ENCODE results near the gene APOL4. TPM values are rescaled to one million over a fixed set of nuclear protein-coding genes. Genes with fewer than 3 reads are reported as not detected.

Gene APOL4
- total RNA-seq, 1 donor from 2014 or later, result 0.82 TPM

GRCh38 chr22:36177160-36177559 lies 24.4 kb downstream of the APOL4 start:
- Mint-ChIP-seq H3K4me3 (no peak overlapping the region), H3K9me3 (no peaks in the 10 kb centered on the region), H3K4me1 (peaks cover 2% of the 10 kb centered on the region), H3K36me3 (no peaks in the 10 kb centered on the region), H3K27ac (no peak overlapping the region), H3K27me3 (ENCODE audit: insufficient read depth, low read depth) (peaks cover 6% of the 10 kb centered on the region)
- no peaks in the 10 kb centered on the region for H3K79me2 ChIP-seq (ENCODE audit: low read depth)
- H3K4me2 ChIP-seq, result no peak overlapping the region
- H3K4me3 ChIP-seq, result no peak overlapping the region
- no peaks in the 10 kb centered on the region for H4K20me1 ChIP-seq (ENCODE audit: low read depth)
- H3K27ac ChIP-seq, result no peak overlapping the region
- TF ChIP-seq EZH2 (IDR thresholded peaks at IDR 0.05) (no peak), EZH2phosphoT487 (IDR thresholded peaks at IDR 0.05) (no peak), CTCF (IDR thresholded peaks at IDR 0.05) (no peak)
- no peak overlapping the region for H2AFZ ChIP-seq (replicated peaks)
- H3F3A ChIP-seq (ENCODE audit: low read depth), result no peaks in the 10 kb centered on the region
- no peaks in the 10 kb centered on the region for H3K9me3 ChIP-seq (ENCODE audit: low read depth)
- no peaks in the 10 kb centered on the region for H3K36me3 ChIP-seq
- H3K9ac ChIP-seq, result no peak overlapping the region
- no peaks in the 10 kb centered on the region for H3K4me1 ChIP-seq
- DNase-seq (ENCODE audit: low spot score), result no peak
- no peaks in the 10 kb centered on the region for H3K27me3 ChIP-seq

GRCh38 chr22:36175892-36176291 lies 25.7 kb downstream of the APOL4 start:
- peaks cover 2% of the 10 kb centered on the region for H3K4me1 Mint-ChIP-seq
- H3K4me1 ChIP-seq, result no peaks in the 10 kb centered on the region
- H3F3A ChIP-seq (ENCODE audit: low read depth), result no peaks in the 10 kb centered on the region
- H3K9me3 Mint-ChIP-seq, result no peaks in the 10 kb centered on the region
- no peaks in the 10 kb centered on the region for H3K36me3 ChIP-seq
- H3K27ac Mint-ChIP-seq, result no peak overlapping the region
- H3K27me3 Mint-ChIP-seq (ENCODE audit: insufficient read depth, low read depth), result peaks cover 2% of the 10 kb centered on the region
- H3K27ac ChIP-seq, result no peak overlapping the region
- no peaks in the 10 kb centered on the region for H3K27me3 ChIP-seq
- TF ChIP-seq EZH2phosphoT487 (IDR thresholded peaks at IDR 0.05) (no peak), EZH2 (IDR thresholded peaks at IDR 0.05) (no peak), CTCF (IDR thresholded peaks at IDR 0.05) (no peak)
- no peaks in the 10 kb centered on the region for H4K20me1 ChIP-seq (ENCODE audit: low read depth)
- no peaks in the 10 kb centered on the region for H3K36me3 Mint-ChIP-seq
- no peak overlapping the region for H3K4me3 Mint-ChIP-seq
- H3K4me2 ChIP-seq, result no peak overlapping the region
- H3K4me3 ChIP-seq, result no peak overlapping the region
- H3K9ac ChIP-seq, result no peak overlapping the region
- H2AFZ ChIP-seq (replicated peaks), result no peak overlapping the region
- H3K9me3 ChIP-seq (ENCODE audit: low read depth), result no peaks in the 10 kb centered on the region
- no peaks in the 10 kb centered on the region for H3K79me2 ChIP-seq (ENCODE audit: low read depth)
- DNase-seq (ENCODE audit: low spot score), result no peak

GRCh38 chr22:36171941-36172340 lies 29.7 kb downstream of the APOL4 start:
- no peak for DNase-seq (ENCODE audit: low spot score)
- Mint-ChIP-seq H3K36me3 (no peaks in the 10 kb centered on the region), H3K4me1 (no peaks in the 10 kb centered on the region), H3K4me3 (no peak overlapping the region), H3K27ac (no peak overlapping the region), H3K27me3 (ENCODE audit: insufficient read depth, low read depth) (no peaks in the 10 kb centered on the region), H3K9me3 (peaks cover 4% of the 10 kb centered on the region)
- Histone ChIP-seq H3K9me3 (ENCODE audit: low read depth) (no peaks in the 10 kb centered on the region), H3K9ac (no peak overlapping the region), H3F3A (ENCODE audit: low read depth) (no peaks in the 10 kb centered on the region), H3K4me1 (no peaks in the 10 kb centered on the region), H3K4me3 (no peak overlapping the region), H3K27ac (no peak overlapping the region), H3K4me2 (no peak overlapping the region), H4K20me1 (ENCODE audit: low read depth) (no peaks in the 10 kb centered on the region), H3K36me3 (no peaks in the 10 kb centered on the region), H3K27me3 (no peaks in the 10 kb centered on the region), H3K79me2 (ENCODE audit: low read depth) (no peaks in the 10 kb centered on the region), H2AFZ (replicated peaks) (no peak overlapping the region)
- no peak for TF ChIP-seq CTCF (IDR thresholded peaks at IDR 0.05)
- TF ChIP-seq EZH2phosphoT487 (IDR thresholded peaks at IDR 0.05), result no peak
- TF ChIP-seq EZH2 (IDR thresholded peaks at IDR 0.05), result no peak

All from neural progenitor cell (in vitro differentiated cells).